Endothelial cell of umbilical vein (primary cell): ENCODE data around the gene FAM209B. TPM values are rescaled to one million over a fixed set of nuclear protein-coding genes. Genes with fewer than 3 reads are reported as not detected.

Source experiments
- BruUV-seq: library from RNA; stranded (reverse); fragments of 400-500 nt; replicated peaks from 2 replicates; lab custom pipeline; 2021; lab: Mats Ljungman, UMichigan
- CTCF ChIA-PET: fragments of 300-600, 350-600 bp; sonication (Branson Sonifier 250); formaldehyde crosslinking; loops from one replicate; lab custom pipeline; 2021; ENCODE audit warnings: antibody characterized with exemption, inconsistent platforms; lab: Charles Lee
- POLR2A ChIA-PET: fragments of 300-600, 350-600 bp; sonication (Branson Sonifier 250); formaldehyde crosslinking; loops from one replicate; lab custom pipeline; 2021; ENCODE audit warnings: antibody characterized with exemption, inconsistent platforms; lab: Charles Lee
- DNase-seq: peaks from one replicate; pipeline ENCODE4 v3.0.0-alpha.2; 2011; ENCODE audit warnings: low read depth, low spot score
- FAIRE-seq: peaks from 2 replicates; lab custom pipeline; 2011; peaks lifted over from hg19 to GRCh38; lab: Jason Lieb, UNC
- H2AFZ ChIP-seq: 2 replicates; pipeline ENCODE4 v1.6.0; 2012; ENCODE audit warnings: low read depth, low read length, control low read depth, inconsistent platforms
- H3K27ac ChIP-seq: 2 replicates; pipeline ENCODE4 v1.5.1; 2011; ENCODE audit warnings: low read depth, mild to moderate bottlenecking, control low read depth, low read length, moderate library complexity; ENCODE audit not compliant: insufficient read depth
- H3K27me3 ChIP-seq, 2 experiments: 2 replicates each; pipeline versions ENCODE4 v1.6.0 to v1.6.1; 2011; ENCODE audit warnings: low read length in 2 of 2, mixed read lengths in 1 of 2; ENCODE audit not compliant: control insufficient read depth in 2 of 2, insufficient read depth in 2 of 2
- H3K36me3 ChIP-seq, 2 experiments: 2 replicates in 1 of 2; 3 replicates in 1 of 2; pipeline ENCODE4 v1.5.1; 2011; ENCODE audit warnings: low read length in 2 of 2, mild to moderate bottlenecking in 1 of 2, moderate library complexity in 1 of 2; ENCODE audit not compliant: control insufficient read depth in 2 of 2, insufficient read depth in 2 of 2; ENCODE audit errors: extremely low read depth in 1 of 2
- H3K4me1 ChIP-seq: 3 replicates; pipeline ENCODE4 v1.5.1; 2011; ENCODE audit warnings: mild to moderate bottlenecking, low read length; ENCODE audit not compliant: control insufficient read depth, insufficient read depth; ENCODE audit errors: extremely low read depth
- H3K4me2 ChIP-seq: 2 replicates; pipeline ENCODE4 v1.6.1; 2011; ENCODE audit warnings: low read length, control low read depth, mixed read lengths; ENCODE audit not compliant: insufficient read depth
- H3K4me3 ChIP-seq, 3 experiments: fragments of 200-600 bp in 1 of 3; sonication (generic), shearing (Covaris generic) in 1 of 3; replicated peaks in 1 of 3; 2 replicates each; pipeline ENCODE4 v1.5.1; 2011 to 2016; ENCODE audit warnings: control low read depth in 3 of 3, low read length in 3 of 3, mild to moderate bottlenecking in 2 of 3, inconsistent platforms in 1 of 3, low read depth in 1 of 3, moderate library complexity in 1 of 3; ENCODE audit not compliant: insufficient read depth in 1 of 3
- H3K79me2 ChIP-seq: 2 replicates; pipeline ENCODE4 v1.6.0; 2012; ENCODE audit warnings: low read length, inconsistent platforms; ENCODE audit not compliant: control insufficient read depth, insufficient read depth
- H3K9ac ChIP-seq: replicated peaks from 2 replicates; pipeline ENCODE3; 2011; ENCODE audit warnings: low read length, control low read depth; ENCODE audit not compliant: insufficient read depth; ENCODE audit errors: extremely low read depth
- H3K9me1 ChIP-seq: replicated peaks from 3 replicates; pipeline ENCODE4 v1.6.0; 2011; ENCODE audit warnings: mild to moderate bottlenecking, low read length; ENCODE audit not compliant: control insufficient read depth, insufficient read depth; ENCODE audit errors: extremely low read depth
- H3K9me3 ChIP-seq: replicated peaks from 2 replicates; pipeline ENCODE4 v1.5.1; 2012; ENCODE audit warnings: low read length, inconsistent platforms; ENCODE audit not compliant: control insufficient read depth, insufficient read depth
- H4K20me1 ChIP-seq: replicated peaks from 2 replicates; pipeline ENCODE3; 2011; ENCODE audit warnings: mild to moderate bottlenecking, low read length; ENCODE audit not compliant: control insufficient read depth, insufficient read depth; ENCODE audit errors: extremely low read depth
- CTCF ChIP-seq, 2 donors: IDR thresholded peaks; 1 replicate in 1 of 2; 2 replicates in 1 of 2; pipeline ENCODE4 v1.5.1; 2011; ENCODE audit warnings: low read length in 2 of 2, mild to moderate bottlenecking in 2 of 2, moderate library complexity in 2 of 2, control low read depth in 1 of 2, inconsistent platforms in 1 of 2, low read depth in 1 of 2; ENCODE audit not compliant: insufficient read depth in 1 of 2; ENCODE audit errors: extremely low read depth in 1 of 2
- EZH2 ChIP-seq: IDR thresholded peaks from 2 replicates; pipeline ENCODE4 v1.6.1; 2012; ENCODE audit warnings: borderline replicate concordance, low read depth, mild to moderate bottlenecking, moderate library complexity, low read length, inconsistent platforms; ENCODE audit not compliant: severe bottlenecking
- FOS ChIP-seq: IDR thresholded peaks from 2 replicates; pipeline ENCODE4 v1.6.1; 2011; ENCODE audit warnings: mild to moderate bottlenecking, low read length, moderate library complexity, borderline replicate concordance; ENCODE audit not compliant: insufficient read depth
- GATA2 ChIP-seq: IDR thresholded peaks from 2 replicates; pipeline ENCODE4 v1.7.0; 2011; ENCODE audit warnings: low read depth, mild to moderate bottlenecking, moderate library complexity, mixed read lengths, low read length; ENCODE audit not compliant: insufficient read length, insufficient read depth
- JUN ChIP-seq: IDR thresholded peaks from 2 replicates; pipeline ENCODE4 v1.6.1; 2011; ENCODE audit warnings: borderline replicate concordance, low read depth; ENCODE audit not compliant: insufficient read length, insufficient read depth
- MAX ChIP-seq: IDR thresholded peaks from 2 replicates; pipeline ENCODE4 v1.6.1; 2011; ENCODE audit not compliant: insufficient read depth, insufficient read length
- MYC ChIP-seq: IDR thresholded peaks from one replicate; pipeline ENCODE4 v1.6.1; 2011; ENCODE audit warnings: mild to moderate bottlenecking, low read depth, low read length
- POLR2A ChIP-seq: IDR thresholded peaks from 2 replicates; pipeline ENCODE4 v1.6.1; 2012; ENCODE audit warnings: low read depth, mild to moderate bottlenecking, control low read depth, low read length
- POLR2AphosphoS5 ChIP-seq: IDR thresholded peaks from 2 replicates; pipeline ENCODE4 v1.6.1; 2012; ENCODE audit warnings: low read depth, mild to moderate bottlenecking, control low read depth, low read length, moderate library complexity; ENCODE audit not compliant: insufficient read depth
- dilution Hi-C: fragments of 300-500 bp; cut with MboI; formaldehyde crosslinking; loops from one replicate; pipeline ENCODE4 v1.15.0; 2019; ENCODE audit warnings: low sequenced_read_pairs; ENCODE audit not compliant: extremely low pct_ligation_motif_present
- intact Hi-C: fragments of 100-400 bp; cut with micrococcal nuclease; formaldehyde crosslinking; loops from one replicate; pipeline ENCODE4 v1.10.0; 2022
- polyA plus RNA-seq, 4 experiments: library from polyadenylated mRNA; depleted of rRNA in 3 of 4; stranded (reverse) in 3 of 4; unstranded in 1 of 4; fragments of >200 nt; gene quantifications; 2 replicates each; pipeline versions ENCODE4 v1.2.1 to v1.2.3, GENCODE V29; 2011 to 2012; ENCODE audit warnings: missing spikeins in 1 of 4
- total RNA-seq: library from RNA; stranded (reverse); gene quantifications from 2 replicates; pipeline ENCODE4 v1.2.3, GENCODE V29; 2021

Gene FAM209B
- total and polyA plus RNA-seq, 2 donors (not counting 3 experiments of a cell fraction or from before 2014, with no cell fraction given) = 0.22 TPM; not detected in 1

GRCh38 chr20:56519551-56519950 is 13.5 kb upstream of the FAM209B start:
- peaks cover 11 to 30% of the 10 kb centered on the region in 2 experiments for H3K36me3 ChIP-seq
- dilution Hi-C loops = no loop called here

More at GRCh38 chr20:56519551-56519950, 13.5 kb upstream of the FAM209B start:
- H3K27ac ChIP-seq = no peak overlapping the region
- no peaks in the 10 kb centered on the region for H4K20me1 ChIP-seq
- CTCF ChIA-PET = no interaction called here
- DNase-seq = no peak
- TF ChIP-seq EZH2 (no peak), CTCF (IDR thresholded peaks at IDR 0.05; ENCODE audit: extremely low read depth in 1 of 2, insufficient read depth in 1 of 2, low read depth in 1 of 2, low read length in 2 of 2) (no peak), POLR2AphosphoS5 (no peak), FOS (no peak), GATA2 (no peak), JUN (no peak), POLR2A (no peak), MAX (no peak), MYC (no peak)
- H3K79me2 ChIP-seq = no peaks in the 10 kb centered on the region
- H2AFZ ChIP-seq = no peak overlapping the region
- FAIRE-seq = no peak
- POLR2A ChIA-PET = no interaction called here
- no TSS peak for BruUV-seq
- no peaks in the 10 kb centered on the region for H3K9me3 ChIP-seq
- H3K9ac ChIP-seq = no peak overlapping the region
- no peak overlapping the region for H3K4me2 ChIP-seq
- H3K27me3 ChIP-seq = no peaks in the 10 kb centered on the region
- no peak overlapping the region for H3K4me3 ChIP-seq
- intact Hi-C loops = no loop called here
- no peaks in the 10 kb centered on the region for H3K9me1 ChIP-seq
- no peaks in the 10 kb centered on the region for H3K4me1 ChIP-seq
